Liver (tissue), 3 donors: Measurements from ENCODE around the gene PCNT.

Experiments
- EGR1 ChIP-seq, 2 donors: IDR thresholded peaks; 2 replicates each; pipeline ENCODE4 v1.6.1; 2016 to 2018; ENCODE audit warnings: antibody characterized with exemption in 2 of 2, low read depth in 2 of 2
- FOXA1 ChIP-seq: IDR thresholded peaks from 2 replicates; pipeline ENCODE4 v1.6.1; 2016; ENCODE audit warnings: antibody characterized with exemption
- FOXA2 ChIP-seq: IDR thresholded peaks from 2 replicates; pipeline ENCODE4 v1.6.1; 2016; ENCODE audit warnings: antibody characterized with exemption
- GABPA ChIP-seq, 2 donors: IDR thresholded peaks in 1 of 2; conservative IDR thresholded peaks in 1 of 2; 2 replicates each; pipeline ENCODE4 v1.6.1; 2016; ENCODE audit warnings: antibody characterized with exemption in 2 of 2, mild to moderate bottlenecking in 1 of 2, moderate library complexity in 1 of 2
- JUND ChIP-seq, 2 donors: IDR thresholded peaks; 2 replicates each; pipeline ENCODE4 v1.6.1; 2016; ENCODE audit warnings: antibody characterized with exemption in 2 of 2
- RAD21 ChIP-seq, 2 donors: IDR thresholded peaks; 2 replicates each; pipeline ENCODE4 v1.6.1; 2016; ENCODE audit warnings: antibody characterized with exemption in 2 of 2, mild to moderate bottlenecking in 2 of 2
- RXRA ChIP-seq, 2 donors: IDR thresholded peaks; 2 replicates each; pipeline ENCODE4 v1.6.1; 2017 to 2018; ENCODE audit warnings: antibody characterized with exemption in 2 of 2, mild to moderate bottlenecking in 1 of 2
- YY1 ChIP-seq: IDR thresholded peaks from 2 replicates; pipeline ENCODE4 v1.6.1; 2016; ENCODE audit warnings: antibody characterized with exemption, mild to moderate bottlenecking
- TF ChIP-seq, protein P1 (sequence below): fragments of 150-350 bp; IDR thresholded peaks from 2 replicates; pipeline ENCODE4 v1.5.1; 2017; ENCODE audit warnings: improper control_type of control experiment, low read depth, low read length; ENCODE audit not compliant: missing input control
- TF ChIP-seq, protein P2 (sequence below): IDR thresholded peaks from 2 replicates; pipeline ENCODE4 v1.6.1; 2016; ENCODE audit warnings: antibody characterized with exemption, mild to moderate bottlenecking
- TF ChIP-seq, protein P3 (sequence below): IDR thresholded peaks from 2 replicates; pipeline ENCODE4 v1.6.1; 2016; ENCODE audit warnings: antibody characterized with exemption
- TF ChIP-seq, protein P4 (sequence below): IDR thresholded peaks from 2 replicates; pipeline ENCODE4 v1.6.1; 2016; ENCODE audit warnings: antibody characterized with exemption
- donor health status: healthy.
- donor health status: healthy.

DNA sequence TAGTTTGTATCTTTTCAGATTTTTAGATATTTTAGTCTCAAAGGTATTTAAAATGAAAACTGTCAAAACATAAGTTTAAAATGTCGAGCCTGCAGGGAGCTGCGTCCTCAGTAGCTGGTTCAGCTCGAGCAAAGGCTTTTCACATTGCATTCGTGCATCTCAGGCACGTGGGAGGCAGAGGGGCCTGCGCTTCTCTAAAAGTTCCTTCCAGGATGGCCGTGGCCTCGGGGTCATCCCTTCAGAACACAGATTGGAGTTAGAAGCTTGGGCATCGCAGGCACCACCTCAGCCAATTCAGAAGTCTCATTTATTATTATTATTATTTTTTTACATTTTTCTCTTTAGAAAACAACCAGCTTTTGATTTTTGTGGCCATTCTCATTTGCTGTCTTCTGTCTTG is 67.8 kb downstream of the PCNT start:
- TF ChIP-seq RAD21 (IDR thresholded peaks at IDR 0.05) (no peak), EGR1 (IDR thresholded peaks at IDR 0.05; ENCODE audit: low read depth in 2 of 2) (no peak), GABPA (IDR thresholded peaks at IDR 0.05 in 1 of 2, conservative IDR thresholded peaks at IDR 0.05 in 1 of 2) (no peak), YY1 (no peak), FOXA2 (no peak), JUND (IDR thresholded peaks at IDR 0.05) (no peak), FOXA1 (no peak), RXRA (IDR thresholded peaks at IDR 0.05) (no peak)
- TF ChIP-seq, protein P1, sequence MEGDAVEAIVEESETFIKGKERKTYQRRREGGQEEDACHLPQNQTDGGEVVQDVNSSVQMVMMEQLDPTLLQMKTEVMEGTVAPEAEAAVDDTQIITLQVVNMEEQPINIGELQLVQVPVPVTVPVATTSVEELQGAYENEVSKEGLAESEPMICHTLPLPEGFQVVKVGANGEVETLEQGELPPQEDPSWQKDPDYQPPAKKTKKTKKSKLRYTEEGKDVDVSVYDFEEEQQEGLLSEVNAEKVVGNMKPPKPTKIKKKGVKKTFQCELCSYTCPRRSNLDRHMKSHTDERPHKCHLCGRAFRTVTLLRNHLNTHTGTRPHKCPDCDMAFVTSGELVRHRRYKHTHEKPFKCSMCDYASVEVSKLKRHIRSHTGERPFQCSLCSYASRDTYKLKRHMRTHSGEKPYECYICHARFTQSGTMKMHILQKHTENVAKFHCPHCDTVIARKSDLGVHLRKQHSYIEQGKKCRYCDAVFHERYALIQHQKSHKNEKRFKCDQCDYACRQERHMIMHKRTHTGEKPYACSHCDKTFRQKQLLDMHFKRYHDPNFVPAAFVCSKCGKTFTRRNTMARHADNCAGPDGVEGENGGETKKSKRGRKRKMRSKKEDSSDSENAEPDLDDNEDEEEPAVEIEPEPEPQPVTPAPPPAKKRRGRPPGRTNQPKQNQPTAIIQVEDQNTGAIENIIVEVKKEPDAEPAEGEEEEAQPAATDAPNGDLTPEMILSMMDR = no peak
- TF ChIP-seq, protein P2, sequence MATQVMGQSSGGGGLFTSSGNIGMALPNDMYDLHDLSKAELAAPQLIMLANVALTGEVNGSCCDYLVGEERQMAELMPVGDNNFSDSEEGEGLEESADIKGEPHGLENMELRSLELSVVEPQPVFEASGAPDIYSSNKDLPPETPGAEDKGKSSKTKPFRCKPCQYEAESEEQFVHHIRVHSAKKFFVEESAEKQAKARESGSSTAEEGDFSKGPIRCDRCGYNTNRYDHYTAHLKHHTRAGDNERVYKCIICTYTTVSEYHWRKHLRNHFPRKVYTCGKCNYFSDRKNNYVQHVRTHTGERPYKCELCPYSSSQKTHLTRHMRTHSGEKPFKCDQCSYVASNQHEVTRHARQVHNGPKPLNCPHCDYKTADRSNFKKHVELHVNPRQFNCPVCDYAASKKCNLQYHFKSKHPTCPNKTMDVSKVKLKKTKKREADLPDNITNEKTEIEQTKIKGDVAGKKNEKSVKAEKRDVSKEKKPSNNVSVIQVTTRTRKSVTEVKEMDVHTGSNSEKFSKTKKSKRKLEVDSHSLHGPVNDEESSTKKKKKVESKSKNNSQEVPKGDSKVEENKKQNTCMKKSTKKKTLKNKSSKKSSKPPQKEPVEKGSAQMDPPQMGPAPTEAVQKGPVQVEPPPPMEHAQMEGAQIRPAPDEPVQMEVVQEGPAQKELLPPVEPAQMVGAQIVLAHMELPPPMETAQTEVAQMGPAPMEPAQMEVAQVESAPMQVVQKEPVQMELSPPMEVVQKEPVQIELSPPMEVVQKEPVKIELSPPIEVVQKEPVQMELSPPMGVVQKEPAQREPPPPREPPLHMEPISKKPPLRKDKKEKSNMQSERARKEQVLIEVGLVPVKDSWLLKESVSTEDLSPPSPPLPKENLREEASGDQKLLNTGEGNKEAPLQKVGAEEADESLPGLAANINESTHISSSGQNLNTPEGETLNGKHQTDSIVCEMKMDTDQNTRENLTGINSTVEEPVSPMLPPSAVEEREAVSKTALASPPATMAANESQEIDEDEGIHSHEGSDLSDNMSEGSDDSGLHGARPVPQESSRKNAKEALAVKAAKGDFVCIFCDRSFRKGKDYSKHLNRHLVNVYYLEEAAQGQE = no peak
- TF ChIP-seq, protein P3, sequence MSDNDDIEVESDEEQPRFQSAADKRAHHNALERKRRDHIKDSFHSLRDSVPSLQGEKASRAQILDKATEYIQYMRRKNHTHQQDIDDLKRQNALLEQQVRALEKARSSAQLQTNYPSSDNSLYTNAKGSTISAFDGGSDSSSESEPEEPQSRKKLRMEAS = no peak
- TF ChIP-seq, protein P4, sequence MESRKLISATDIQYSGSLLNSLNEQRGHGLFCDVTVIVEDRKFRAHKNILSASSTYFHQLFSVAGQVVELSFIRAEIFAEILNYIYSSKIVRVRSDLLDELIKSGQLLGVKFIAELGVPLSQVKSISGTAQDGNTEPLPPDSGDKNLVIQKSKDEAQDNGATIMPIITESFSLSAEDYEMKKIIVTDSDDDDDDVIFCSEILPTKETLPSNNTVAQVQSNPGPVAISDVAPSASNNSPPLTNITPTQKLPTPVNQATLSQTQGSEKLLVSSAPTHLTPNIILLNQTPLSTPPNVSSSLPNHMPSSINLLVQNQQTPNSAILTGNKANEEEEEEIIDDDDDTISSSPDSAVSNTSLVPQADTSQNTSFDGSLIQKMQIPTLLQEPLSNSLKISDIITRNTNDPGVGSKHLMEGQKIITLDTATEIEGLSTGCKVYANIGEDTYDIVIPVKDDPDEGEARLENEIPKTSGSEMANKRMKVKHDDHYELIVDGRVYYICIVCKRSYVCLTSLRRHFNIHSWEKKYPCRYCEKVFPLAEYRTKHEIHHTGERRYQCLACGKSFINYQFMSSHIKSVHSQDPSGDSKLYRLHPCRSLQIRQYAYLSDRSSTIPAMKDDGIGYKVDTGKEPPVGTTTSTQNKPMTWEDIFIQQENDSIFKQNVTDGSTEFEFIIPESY = no peak
